ENCODE data around the gene MINDY4. TPM values are rescaled to one million over a fixed set of nuclear protein-coding genes. Genes with fewer than 3 reads are reported as not detected.

Gene MINDY4
- total and polyA plus RNA-seq, 2 of the 13 experiments (the other 11 are each of a cell fraction or from before 2014, with no cell fraction given), result not detected

DNA sequence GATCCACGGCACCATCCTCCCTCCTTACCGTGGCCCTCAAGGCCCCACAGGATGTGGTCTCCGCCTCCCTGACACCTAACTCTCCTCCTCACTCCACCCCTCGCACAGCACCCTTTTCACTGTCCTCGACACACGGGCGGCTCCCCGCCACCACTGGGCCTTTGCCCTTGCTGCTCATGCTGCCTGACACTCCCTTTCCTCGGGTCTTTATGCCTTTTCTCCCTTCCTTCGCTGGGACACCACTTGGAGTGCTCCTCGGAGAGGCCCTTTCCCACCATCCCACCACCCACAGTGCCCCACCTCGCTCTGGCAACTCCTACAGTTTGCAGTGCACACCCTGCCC lies 27.2 kb upstream of the MINDY4 start (continued):
- TF ChIP-seq PHB2 (IDR thresholded peaks at IDR 0.05; ENCODE audit: partially characterized antibody), result no peak
- TF ChIP-seq POLR2AphosphoS2 (IDR thresholded peaks at IDR 0.05; ENCODE audit: low read depth, low read length), result no peak
- TF ChIP-seq ZNF646 (CRISPR knock-in tag; IDR thresholded peaks at IDR 0.05), result no peak
- no peak for TF ChIP-seq KAT8 (CRISPR knock-in tag; IDR thresholded peaks at IDR 0.05)

GRCh38 chr7:30745261-30745941 lies 25.8 kb upstream of the MINDY4 start:
- H3K9ac ChIP-seq (ENCODE audit: insufficient read depth, low read depth, low read length), result no peak overlapping the region
- in situ Hi-C loops (cut with HindIII; ENCODE audit: extremely low pct_ligation_motif_present, low pct_unique_long_range_greater_than_20kb), result no loop called here
- peaks cover 2% of the 10 kb centered on the region for H3K4me1 ChIP-seq (ENCODE audit: insufficient read depth, low read length)
- ChIA-PET CTCF (ENCODE audit: low intra/inter-chr PET ratio, low total read pairs) (no interaction called here), POLR2A (no interaction called here)
- intact Hi-C loops (cut with micrococcal nuclease; ENCODE audit: unreplicated experiment), result loop anchor here (10.0 kb wide), 1 partner anchor 201 kb away; no protein-coding TSS in a partner anchor
- no peak overlapping the region for H3K27ac ChIP-seq (ENCODE audit: extremely low read length, insufficient read depth, low read length)
- no peak for DNase-seq (ENCODE audit: low spot score)
- no peaks in the 10 kb centered on the region for H3K9me3 ChIP-seq (ENCODE audit: low read length)
- no TSS peak for BruUV-seq (replicated peaks)
- H2AFZ ChIP-seq (ENCODE audit: low read length), result no peak overlapping the region
- no peak for FAIRE-seq
- TF ChIP-seq ZNF496 (CRISPR knock-in tag; IDR thresholded peaks at IDR 0.05; ENCODE audit: insufficient replicate concordance), result no peak
- TF ChIP-seq DMAP1 (CRISPR knock-in tag; IDR thresholded peaks at IDR 0.05), result no peak
- TF ChIP-seq DMTF1 (CRISPR knock-in tag; IDR thresholded peaks at IDR 0.05), result no peak
- TF ChIP-seq PRPF4 (IDR thresholded peaks at IDR 0.05; ENCODE audit: low read depth, low read length, poor library complexity, severe bottlenecking), result no peak
- TF ChIP-seq HNF1A (IDR thresholded peaks at IDR 0.05; ENCODE audit: low read depth), result no peak
- TF ChIP-seq HNF1A (CRISPR knock-in tag; IDR thresholded peaks at IDR 0.05; ENCODE audit: borderline replicate concordance), result no peak
- ATAC-seq, result no peak
- H3K4me2 ChIP-seq (ENCODE audit: low read depth, low read length), result no peak overlapping the region
- H3K4me3 ChIP-seq (replicated peaks in 1 of 3; ENCODE audit: insufficient read depth in 1 of 3, low read depth in 2 of 3, low read length in 3 of 3), result no peak overlapping the region
- no peaks in the 10 kb centered on the region for H4K20me1 ChIP-seq (ENCODE audit: insufficient read depth, low read length)
- no peaks in the 10 kb centered on the region for H3K36me3 ChIP-seq (replicated peaks in 1 of 2; ENCODE audit: control insufficient read depth in 1 of 2, insufficient read depth in 2 of 2, low read length in 2 of 2)
- peaks cover 0 to 21% of the 10 kb centered on the region in 2 experiments; a peak in 2 of 5 replicates for H3K27me3 ChIP-seq (ENCODE audit: control insufficient read depth in 1 of 2, insufficient read depth in 2 of 2, low read length in 2 of 2)
- WGBS (ENCODE audit: low lambda C conversion rate), result 12% methylated on average over 5 of the region's 6 CpGs
- H3K79me2 ChIP-seq (ENCODE audit: insufficient read depth, low read length), result no peaks in the 10 kb centered on the region

Measured in HepG2 (cell line).